SK-N-SH treated with all-trans-retinoic acid at 6 μM for 48 hours (cell line): ENCODE measurements around the gene ZNF333.
"Not testable (repeated sequence)": the region's sequence is repeated elsewhere in the genome, so short reads cannot be mapped to it uniquely, and the experiment has no call there.

Source experiments
- ATAC-seq: fragments of 200-7000 bp; cut with Tn5 transposase; 3 replicates; pipeline ENCODE4 v1.9.1; 2020; ENCODE audit warnings: mild to moderate bottlenecking, moderate library complexity
- ARNTL ChIP-seq: fragments of 450-650 bp; formaldehyde crosslinking; IDR thresholded peaks from 2 replicates; pipeline ENCODE4 v1.5.0; 2020; ENCODE audit warnings: low read depth, mild to moderate bottlenecking, moderate library complexity, borderline replicate concordance
- BACH2 ChIP-seq: fragments of 250-450 bp; sonication (Bioruptor Pico); IDR thresholded peaks from 2 replicates; pipeline ENCODE4 v1.9.0; 2021; ENCODE audit warnings: mild to moderate bottlenecking, borderline replicate concordance
- CREB5 ChIP-seq: fragments of 250-450 bp; sonication (Bioruptor Pico); IDR thresholded peaks from 2 replicates; pipeline ENCODE4 v1.5.1; 2020; ENCODE audit warnings: low read depth, mild to moderate bottlenecking, moderate library complexity
- GLIS3 ChIP-seq: fragments of 250-450 bp; sonication (Bioruptor Pico); IDR thresholded peaks from 2 replicates; pipeline ENCODE4 v1.5.0; 2020; ENCODE audit warnings: mild to moderate bottlenecking, moderate library complexity
- ISL1 ChIP-seq: fragments of 250-450 bp; sonication (Bioruptor Pico); IDR thresholded peaks from 2 replicates; pipeline ENCODE4 v2.1.2; 2022; ENCODE audit warnings: mild to moderate bottlenecking, moderate library complexity
- OSR1 ChIP-seq: fragments of 250-450 bp; sonication (Bioruptor Pico); IDR thresholded peaks from 2 replicates; pipeline ENCODE4 v1.8.0; 2022; ENCODE audit warnings: moderate library complexity, mild to moderate bottlenecking, inconsistent platforms
- PATZ1 ChIP-seq: fragments of 250-450 bp; sonication (Bioruptor Pico); IDR thresholded peaks from 2 replicates; pipeline ENCODE4 v1.8.0; 2020; ENCODE audit warnings: mild to moderate bottlenecking, moderate library complexity, borderline replicate concordance
- POU6F1 ChIP-seq: fragments of 250-450 bp; sonication (Bioruptor Pico); IDR thresholded peaks from 2 replicates; pipeline ENCODE4 v1.8.0; 2021; ENCODE audit warnings: low read depth, mild to moderate bottlenecking, moderate library complexity, borderline replicate concordance
- PPARA ChIP-seq: fragments of 250-450 bp; sonication (Bioruptor Pico); IDR thresholded peaks from 2 replicates; pipeline ENCODE4 v1.5.0; 2020; ENCODE audit warnings: mild to moderate bottlenecking, borderline replicate concordance
- RARB ChIP-seq: fragments of 250-450 bp; sonication (Bioruptor Pico); IDR thresholded peaks from 2 replicates; pipeline ENCODE4 v1.8.0; 2021; ENCODE audit warnings: mild to moderate bottlenecking, moderate library complexity
- TCF4 ChIP-seq: fragments of 250-450 bp; sonication (Bioruptor Pico); IDR thresholded peaks from 2 replicates; pipeline ENCODE4 v1.8.0; 2021; ENCODE audit warnings: mild to moderate bottlenecking, moderate library complexity, borderline replicate concordance
- TOX ChIP-seq: fragments of 250-450 bp; sonication (Bioruptor Pico); IDR thresholded peaks from 2 replicates; pipeline ENCODE4 v1.8.0; 2021; ENCODE audit warnings: mild to moderate bottlenecking, moderate library complexity, borderline replicate concordance
- TSHZ2 ChIP-seq: fragments of 250-450 bp; sonication (Bioruptor Pico); IDR thresholded peaks from 2 replicates; pipeline ENCODE4 v1.5.0; 2020; ENCODE audit warnings: mild to moderate bottlenecking, moderate library complexity
- ZFP30 ChIP-seq: fragments of 450-650 bp; formaldehyde crosslinking; IDR thresholded peaks from 2 replicates; pipeline ENCODE4 v1.5.0; 2022; ENCODE audit warnings: mild to moderate bottlenecking, moderate library complexity
- ZNF565 ChIP-seq: fragments of 450-650 bp; formaldehyde crosslinking; conservative IDR thresholded peaks from 2 replicates; pipeline ENCODE4 v1.5.0; 2020; ENCODE audit warnings: low read depth, mild to moderate bottlenecking, moderate library complexity
- ZNF70 ChIP-seq: fragments of 450-650 bp; formaldehyde crosslinking; IDR thresholded peaks from 2 replicates; pipeline ENCODE4 v1.5.0; 2020; ENCODE audit warnings: mild to moderate bottlenecking, moderate library complexity
- TF ChIP-seq, protein P1 (sequence below): fragments of 250-450 bp; sonication (Bioruptor Pico); IDR thresholded peaks from 2 replicates; pipeline ENCODE4 v1.5.1; 2021; ENCODE audit warnings: mild to moderate bottlenecking, moderate library complexity

Gene ZNF333

DNA sequence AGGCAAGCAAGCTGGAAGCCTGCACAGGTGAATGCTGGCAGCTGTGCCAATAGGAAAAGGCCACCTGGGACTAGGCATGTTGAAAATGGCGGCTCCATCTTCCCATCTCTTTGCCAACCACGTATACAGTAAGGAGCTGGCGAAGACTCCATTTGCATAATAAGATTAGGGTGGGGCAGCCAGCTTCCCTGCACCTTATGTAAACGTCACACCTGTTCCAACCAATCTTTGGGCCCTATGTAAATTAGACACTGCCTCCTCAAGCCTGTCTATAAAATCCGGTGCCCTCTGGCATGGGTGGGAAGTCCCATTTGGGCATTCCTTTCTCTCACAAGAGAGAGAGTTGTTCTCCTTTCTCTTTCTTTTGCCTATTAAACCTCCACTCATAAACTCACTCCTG is 71.8 kb downstream of the ZNF333 start:
- no peak for TF ChIP-seq CREB5 (CRISPR knock-in tag)
- no peak for ATAC-seq

- ATAC-seq: no peak
- TF ChIP-seq RARB (CRISPR knock-in tag): no peak
- TF ChIP-seq ZNF70 (CRISPR knock-in tag): no peak
- TF ChIP-seq POU6F1 (CRISPR knock-in tag): no peak
- no peak for TF ChIP-seq PATZ1
Measured at GRCh38 chr19:14762111-14762510, 72.3 kb downstream of the ZNF333 start.

DNA sequence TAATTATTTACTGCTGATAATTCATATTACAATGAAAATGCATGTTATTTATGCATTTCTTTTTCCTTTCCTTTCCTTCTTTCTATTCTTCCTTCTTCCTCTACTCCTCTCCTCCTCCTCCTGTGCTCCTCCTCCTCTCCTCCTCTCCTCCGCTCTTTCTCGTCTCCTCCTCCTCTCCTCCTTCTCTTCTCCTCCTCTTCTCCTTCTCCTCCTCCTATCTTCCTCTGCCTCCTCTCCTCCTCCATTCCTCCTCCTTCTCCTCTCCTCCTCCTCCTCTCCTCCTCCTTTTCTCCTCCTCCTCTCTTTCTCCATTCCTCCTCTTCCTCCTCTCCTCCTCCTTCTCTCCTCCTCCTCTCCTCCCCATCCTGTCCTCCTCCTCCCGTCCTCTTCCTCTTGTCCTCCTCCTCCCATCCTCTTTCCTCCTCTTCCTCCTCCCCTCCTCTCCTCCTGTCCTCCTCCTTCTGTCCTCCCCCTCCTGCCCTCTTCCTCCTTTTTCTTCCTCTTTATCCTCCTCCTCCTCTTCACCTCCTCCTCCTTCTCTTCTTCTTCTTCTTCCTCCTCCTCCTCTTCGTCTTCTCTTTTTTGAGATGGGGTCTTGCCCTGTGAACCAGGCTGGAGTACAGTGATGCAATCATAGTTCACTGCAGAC is 73.8 kb downstream of the ZNF333 start:
- TF ChIP-seq BACH2 (CRISPR knock-in tag) (no peak), ZFP30 (no peak), TSHZ2 (no peak), ZNF565 (CRISPR knock-in tag) (no peak), ZNF70 (CRISPR knock-in tag) (no peak)
- TF ChIP-seq, all 23 proteins: peak for 0
- no peak for ATAC-seq

DNA sequence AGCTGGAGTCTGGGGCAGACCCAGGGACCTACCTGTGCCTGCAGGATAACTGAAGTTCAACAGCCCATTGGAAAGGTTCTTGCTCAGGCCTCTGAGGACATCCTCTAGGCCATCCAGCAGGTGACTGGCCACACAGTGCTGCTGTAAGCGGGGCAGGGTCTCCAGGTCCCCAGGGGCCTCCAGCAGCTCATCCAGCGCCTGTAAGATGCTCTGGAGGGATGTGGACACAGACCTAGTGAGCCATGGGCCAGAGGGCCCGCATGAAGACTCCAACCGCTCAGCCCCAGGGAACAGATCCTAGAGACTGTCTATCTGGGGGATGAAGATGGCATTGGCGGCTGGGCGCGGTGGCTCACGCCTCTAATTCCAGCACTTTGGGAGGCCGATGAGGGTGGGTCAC is 74.6 kb downstream of the ZNF333 start:
- ATAC-seq: no peak; the same call in 2 of the 3 replicates
- TF ChIP-seq TOX (CRISPR knock-in tag): no peak
- no peak for TF ChIP-seq ISL1
- no peak for TF ChIP-seq ARNTL
- no peak for TF ChIP-seq TCF4 (CRISPR knock-in tag)
- no peak for TF ChIP-seq GLIS3 (CRISPR knock-in tag)
- no peak for TF ChIP-seq PPARA (CRISPR knock-in tag)
- TF ChIP-seq OSR1 (CRISPR knock-in tag): no peak
- TF ChIP-seq ZNF565 (CRISPR knock-in tag): no peak
- TF ChIP-seq ZNF70 (CRISPR knock-in tag): no peak
- TF ChIP-seq, protein P1, sequence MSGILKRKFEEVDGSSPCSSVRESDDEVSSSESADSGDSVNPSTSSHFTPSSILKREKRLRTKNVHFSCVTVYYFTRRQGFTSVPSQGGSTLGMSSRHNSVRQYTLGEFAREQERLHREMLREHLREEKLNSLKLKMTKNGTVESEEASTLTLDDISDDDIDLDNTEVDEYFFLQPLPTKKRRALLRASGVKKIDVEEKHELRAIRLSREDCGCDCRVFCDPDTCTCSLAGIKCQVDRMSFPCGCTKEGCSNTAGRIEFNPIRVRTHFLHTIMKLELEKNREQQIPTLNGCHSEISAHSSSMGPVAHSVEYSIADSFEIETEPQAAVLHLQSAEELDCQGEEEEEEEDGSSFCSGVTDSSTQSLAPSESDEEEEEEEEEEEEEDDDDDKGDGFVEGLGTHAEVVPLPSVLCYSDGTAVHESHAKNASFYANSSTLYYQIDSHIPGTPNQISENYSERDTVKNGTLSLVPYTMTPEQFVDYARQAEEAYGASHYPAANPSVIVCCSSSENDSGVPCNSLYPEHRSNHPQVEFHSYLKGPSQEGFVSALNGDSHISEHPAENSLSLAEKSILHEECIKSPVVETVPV (CRISPR knock-in tag): no peak

DNA sequence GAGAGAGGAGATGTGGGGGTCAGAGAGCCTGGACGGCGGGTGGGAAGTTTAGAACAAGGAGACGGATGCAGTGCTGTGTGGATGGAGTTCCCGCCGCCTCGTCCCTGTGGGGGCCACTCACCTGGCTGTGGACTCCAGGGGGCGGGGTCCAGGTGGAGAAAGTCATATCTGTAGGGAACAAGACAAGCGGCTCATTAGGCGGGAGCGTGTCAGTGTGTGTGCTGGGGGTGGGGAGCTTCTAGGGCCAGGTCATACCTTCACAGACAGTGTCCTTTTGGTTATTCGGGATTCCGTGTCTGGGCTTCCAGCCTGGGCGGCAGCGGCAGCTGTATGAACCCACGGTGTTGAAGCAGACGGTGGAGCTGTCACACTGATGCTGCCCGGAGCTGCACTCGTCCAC is 75.6 kb downstream of the ZNF333 start:
- ATAC-seq: not testable (repeated sequence)

DNA sequence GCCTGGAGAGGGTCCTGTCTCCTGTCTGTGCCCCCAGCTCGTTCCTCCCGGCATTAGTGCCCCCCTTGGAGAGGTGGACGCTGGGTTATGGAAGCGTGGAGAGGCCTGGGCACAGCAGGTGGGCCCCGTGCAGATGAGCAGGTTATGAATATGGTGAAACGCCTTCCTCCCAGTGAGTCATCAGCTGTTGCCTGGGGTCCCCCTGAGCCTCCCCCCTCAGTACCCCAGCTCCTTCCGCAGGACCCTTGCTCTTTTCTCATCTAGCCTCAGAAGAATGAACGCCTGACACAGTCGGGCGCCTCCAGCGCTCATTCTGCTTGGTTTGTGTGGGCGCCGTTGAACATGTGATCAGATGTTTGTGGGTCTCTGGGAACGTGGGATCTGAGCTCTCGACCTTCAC is 76.0 kb downstream of the ZNF333 start:
- not testable (repeated sequence) for ATAC-seq
